CD14-positive monocyte (primary cell): ENCODE measurements around the gene RNF223. TPM values are rescaled to one million over a fixed set of nuclear protein-coding genes. Genes with fewer than 3 reads are reported as not detected.

ENCODE experiments used
- DNase-seq, 3 donors: peaks; one replicate each; pipeline ENCODE4 v3.0.0-alpha.2; 2011 to 2022
- H2AFZ ChIP-seq: 2 replicates; pipeline ENCODE4 v1.6.0; 2012; ENCODE audit warnings: mild to moderate bottlenecking, low read depth, low read length, inconsistent platforms; ENCODE audit not compliant: insufficient read depth, poor library complexity, severe bottlenecking
- H3K27ac ChIP-seq, 2 donors: 1 replicate in 1 of 2; 2 replicates in 1 of 2; pipeline ENCODE4 v1.5.1; 2012 to 2013; ENCODE audit warnings: low read length in 2 of 2, control low read depth in 1 of 2, inconsistent platforms in 1 of 2, low read depth in 1 of 2, mild to moderate bottlenecking in 1 of 2
- H3K27me3 ChIP-seq, 2 donors: one replicate each; pipeline versions ENCODE4 v1.6.0 to v1.6.1; 2011 to 2013; ENCODE audit warnings: low read length in 2 of 2; ENCODE audit not compliant: control insufficient read depth in 2 of 2, insufficient read depth in 2 of 2
- H3K36me3 ChIP-seq, 2 donors: replicated peaks in 1 of 2; 1 replicate in 1 of 2; 2 replicates in 1 of 2; pipeline versions ENCODE4 v1.5.1 to v1.6.1; 2012 to 2013; ENCODE audit warnings: low read length in 2 of 2, control low read depth in 1 of 2, inconsistent platforms in 1 of 2, mild to moderate bottlenecking in 1 of 2; ENCODE audit not compliant: insufficient read depth in 2 of 2, control insufficient read depth in 1 of 2
- H3K4me1 ChIP-seq, 2 donors: 1 replicate in 1 of 2; 2 replicates in 1 of 2; pipeline versions ENCODE4 v1.5.1 to v1.6.1; 2012 to 2013; ENCODE audit warnings: low read length in 2 of 2, control low read depth in 1 of 2, inconsistent platforms in 1 of 2, mild to moderate bottlenecking in 1 of 2, moderate library complexity in 1 of 2; ENCODE audit not compliant: insufficient read depth in 2 of 2, control insufficient read depth in 1 of 2
- H3K4me2 ChIP-seq: replicated peaks from 2 replicates; pipeline ENCODE3; 2012; ENCODE audit warnings: low read length, moderate library complexity, mild to moderate bottlenecking; ENCODE audit not compliant: poor library complexity, severe bottlenecking; ENCODE audit errors: extremely low read depth
- H3K4me3 ChIP-seq, 3 experiments: fragments of 200-600 bp in 1 of 3; sonication (generic) in 1 of 3; replicated peaks in 1 of 3; 1 replicate in 2 of 3; 2 replicates in 1 of 3; pipeline ENCODE4 v1.5.1; 2011 to 2013; ENCODE audit warnings: low read length in 3 of 3, mild to moderate bottlenecking in 3 of 3, control low read depth in 2 of 3, low read depth in 2 of 3, inconsistent platforms in 1 of 3, moderate library complexity in 1 of 3
- H3K79me2 ChIP-seq: 2 replicates; pipeline ENCODE4 v1.6.0; 2012; ENCODE audit warnings: mild to moderate bottlenecking, control low read depth, inconsistent platforms, low read length, moderate library complexity; ENCODE audit not compliant: insufficient read depth
- H3K9ac ChIP-seq: 2 replicates; pipeline ENCODE4 v1.6.0; 2017; ENCODE audit warnings: low read length, mild to moderate bottlenecking; ENCODE audit not compliant: insufficient read depth, poor library complexity, severe bottlenecking
- H3K9me3 ChIP-seq, 2 donors: replicated peaks in 1 of 2; 1 replicate in 1 of 2; 2 replicates in 1 of 2; pipeline versions ENCODE4 v1.5.1 to v1.6.1; 2012 to 2013; ENCODE audit warnings: low read length in 2 of 2, control low read depth in 1 of 2; ENCODE audit not compliant: control insufficient read depth in 1 of 2, insufficient read depth in 1 of 2
- H4K20me1 ChIP-seq: 2 replicates; pipeline ENCODE4 v1.6.0; 2012; ENCODE audit warnings: mild to moderate bottlenecking, low read length, control low read depth, moderate library complexity; ENCODE audit not compliant: insufficient read depth
- H3K27ac Mint-ChIP-seq, 7 donors: one replicate each; pipeline ENCODE4 v1.8.0; 2020; ENCODE audit warnings: mild to moderate bottlenecking in 7 of 7, mixed read lengths in 7 of 7, moderate library complexity in 6 of 7, inconsistent platforms in 2 of 7
- H3K27me3 Mint-ChIP-seq, 3 donors: one replicate each; pipeline ENCODE4 v1.8.0; 2021 to 2022; ENCODE audit warnings: low read depth in 3 of 3, mild to moderate bottlenecking in 3 of 3, mixed read lengths in 3 of 3, moderate library complexity in 3 of 3, inconsistent platforms in 1 of 3
- H3K36me3 Mint-ChIP-seq, 2 donors: one replicate each; pipeline ENCODE4 v1.8.0; 2020; ENCODE audit warnings: mixed read lengths in 2 of 2, inconsistent platforms in 1 of 2, mild to moderate bottlenecking in 1 of 2
- H3K4me1 Mint-ChIP-seq: one replicate; pipeline ENCODE4 v1.8.0; 2020; ENCODE audit warnings: mild to moderate bottlenecking, mixed read lengths
- H3K4me3 Mint-ChIP-seq, 2 donors: one replicate each; pipeline ENCODE4 v1.8.0; 2020; ENCODE audit warnings: mild to moderate bottlenecking in 2 of 2, mixed read lengths in 2 of 2, moderate library complexity in 1 of 2
- H3K9me3 Mint-ChIP-seq, 7 donors: one replicate each; pipeline ENCODE4 v1.8.0; 2020 to 2022; ENCODE audit warnings: mixed read lengths in 7 of 7, mild to moderate bottlenecking in 6 of 7, moderate library complexity in 6 of 7, inconsistent platforms in 2 of 7
- CTCF ChIP-seq: fragments of 200-600 bp; IDR thresholded peaks from one replicate; pipeline ENCODE4 v1.8.0; 2022; ENCODE audit warnings: antibody characterized with exemption, mild to moderate bottlenecking
- WGBS: methylation state at CpG from one replicate; pipeline ENCODE4 v1.1.5; 2013; ENCODE audit warnings: missing lambda C conversion rate; ENCODE audit not compliant: insufficient coverage; 5-methylcytosine and 5-hydroxymethylcytosine counted together
- intact Hi-C, 2 donors: fragments of 100-400 bp; cut with micrococcal nuclease; formaldehyde crosslinking; loops; one replicate each; pipeline versions ENCODE4 v1.15.0 to v1.15.1; 2023
- polyA plus RNA-seq, 3 donors: library from polyadenylated mRNA; depleted of rRNA in 1 of 3; unstranded in 2 of 3; stranded (reverse) in 1 of 3; fragments of 300-500 nt in 2 of 3; fragments of >200 nt in 1 of 3; fragmentation: Illumina TruSeq in 2 of 3; gene quantifications; 1 replicate in 2 of 3; 2 replicates in 1 of 3; pipeline ENCODE4 v1.2.3, GENCODE V29; 2012 to 2021

Gene RNF223
- polyA plus RNA-seq, 3 donors: not detected

- Mint-ChIP-seq H3K4me3 (no peak overlapping the region), H3K36me3 (peaks cover 0 to 2% of the 10 kb centered on the region in 2 donors), H3K27ac (no peak overlapping the region), H3K27me3 (peaks cover 20 to 35% (median 31%) of the 10 kb centered on the region in 3 donors), H3K4me1 (peaks cover 20% of the 10 kb centered on the region), H3K9me3 (peaks cover 0 to 11% (median 4%) of the 10 kb centered on the region in 7 donors)
- Histone ChIP-seq H3K36me3 (no peaks in the 10 kb centered on the region), H3K27ac (no peak overlapping the region), H3K79me2 (no peaks in the 10 kb centered on the region), H3K9ac (no peak overlapping the region), H3K27me3 (peaks cover 3 to 24% of the 10 kb centered on the region in 2 donors), H2AFZ (no peak overlapping the region), H3K9me3 (no peaks in the 10 kb centered on the region), H4K20me1 (no peaks in the 10 kb centered on the region), H3K4me3 (no peak overlapping the region), H3K4me1 (peaks cover 24 to 27% of the 10 kb centered on the region in 2 donors), H3K4me2 (no peak overlapping the region)
- 96% methylated on average over 5 of the region's 10 CpGs for WGBS
- no peak for TF ChIP-seq CTCF
- intact Hi-C loops: no loop called here
- no peak for DNase-seq
These were observed 31.3 kb downstream of the RNF223 start for GRCh38 chr1:1042835-1043234.

GRCh38 chr1:1041873-1042272, 32.2 kb downstream of the RNF223 start:
- Histone ChIP-seq H3K4me3 (no peak overlapping the region), H3K79me2 (no peaks in the 10 kb centered on the region), H3K4me2 (no peak overlapping the region), H2AFZ (no peak overlapping the region), H3K27me3 (peaks cover 3 to 30% of the 10 kb centered on the region in 2 donors), H3K9ac (no peak overlapping the region), H3K27ac (no peak overlapping the region), H3K4me1 (peaks cover 24 to 27% of the 10 kb centered on the region in 2 donors), H4K20me1 (no peaks in the 10 kb centered on the region), H3K9me3 (no peaks in the 10 kb centered on the region), H3K36me3 (no peaks in the 10 kb centered on the region)
- H3K9me3 Mint-ChIP-seq: peaks cover 0 to 9% (median 4%) of the 10 kb centered on the region in 7 donors
- H3K4me1 Mint-ChIP-seq: peaks cover 20% of the 10 kb centered on the region
- peaks cover 20 to 43% (median 38%) of the 10 kb centered on the region in 3 donors for H3K27me3 Mint-ChIP-seq
- H3K27ac Mint-ChIP-seq: no peak overlapping the region
- peaks cover 0 to 2% of the 10 kb centered on the region in 2 donors for H3K36me3 Mint-ChIP-seq
- no peak for DNase-seq
- WGBS: 91% methylated on average over 23 of the region's 25 CpGs
- TF ChIP-seq CTCF: no peak
- intact Hi-C loops: no loop called here
- no peak overlapping the region for H3K4me3 Mint-ChIP-seq
